SHP77 treated with DMSO at 0.1 percent for 48 hours (cell line): ENCODE data around the gene GLIPR1L1.
A peak's percentile ranks its signal among the peaks of the same experiment; 100 is the strongest.
"Not testable (repeated sequence)": the region's sequence is repeated elsewhere in the genome, so short reads cannot be mapped to it uniquely, and the experiment has no call there.

Source experiments
- DNase-seq: peaks from one replicate; lab custom pipeline; 2025; lab: John Stamatoyannopoulos, UW

Gene GLIPR1L1, protein sequence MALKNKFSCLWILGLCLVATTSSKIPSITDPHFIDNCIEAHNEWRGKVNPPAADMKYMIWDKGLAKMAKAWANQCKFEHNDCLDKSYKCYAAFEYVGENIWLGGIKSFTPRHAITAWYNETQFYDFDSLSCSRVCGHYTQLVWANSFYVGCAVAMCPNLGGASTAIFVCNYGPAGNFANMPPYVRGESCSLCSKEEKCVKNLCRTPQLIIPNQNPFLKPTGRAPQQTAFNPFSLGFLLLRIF

DNA sequence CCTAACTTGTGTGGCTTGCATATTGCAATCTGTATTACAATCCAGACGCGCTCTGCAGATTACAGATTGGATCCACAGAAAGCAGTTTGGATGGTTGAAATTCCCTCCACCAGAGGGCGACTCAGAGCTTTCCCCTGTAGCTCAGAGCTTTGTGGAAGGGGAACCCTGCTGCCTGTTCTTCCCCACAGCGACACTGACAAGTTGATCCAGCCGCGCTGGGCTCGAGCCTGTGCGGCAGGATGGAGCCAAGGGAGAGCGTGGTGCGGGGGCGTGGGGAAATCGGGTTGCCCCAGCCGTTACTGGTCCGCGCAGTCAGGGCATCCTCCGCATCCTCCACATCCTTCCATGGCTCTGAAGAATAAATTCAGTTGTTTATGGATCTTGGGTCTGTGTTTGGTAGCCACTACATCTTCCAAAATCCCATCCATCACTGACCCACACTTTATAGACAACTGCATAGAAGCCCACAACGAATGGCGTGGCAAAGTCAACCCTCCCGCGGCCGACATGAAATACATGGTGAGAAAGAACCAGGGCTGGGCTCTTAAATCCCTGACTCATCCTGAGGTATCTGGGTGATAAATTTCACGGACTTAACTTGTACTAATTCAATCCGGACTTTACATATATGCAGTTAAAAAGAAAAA, at the start of gene GLIPR1L1:
Gene GLIPR1L1, plus strand, starts transcription at position 287 of the 647 bp plus-strand sequence. Its CDS starts 59 bp downstream, at position 346.
- peak; percentile 88 for DNase-seq

DNA sequence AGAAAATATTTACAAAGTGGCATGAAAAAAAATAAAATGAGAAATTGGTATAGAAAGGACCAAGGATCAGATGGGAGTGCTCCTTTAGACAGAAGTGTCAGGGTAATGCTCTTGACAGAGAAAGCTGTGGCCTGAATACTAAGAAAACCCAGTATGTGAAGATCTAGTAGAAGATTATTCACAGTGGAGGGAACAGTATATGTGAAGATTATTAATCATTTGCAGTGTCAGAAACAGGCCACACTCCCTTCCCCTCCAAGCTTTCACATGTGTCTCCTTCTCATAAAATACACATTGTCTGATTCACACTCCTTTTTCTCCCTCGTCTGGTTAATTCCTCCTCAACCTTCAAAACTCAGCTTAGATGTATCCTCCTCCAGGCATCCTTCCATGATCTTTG, 45.6 kb upstream of the GLIPR1L1 start:
- no peak for DNase-seq

DNA sequence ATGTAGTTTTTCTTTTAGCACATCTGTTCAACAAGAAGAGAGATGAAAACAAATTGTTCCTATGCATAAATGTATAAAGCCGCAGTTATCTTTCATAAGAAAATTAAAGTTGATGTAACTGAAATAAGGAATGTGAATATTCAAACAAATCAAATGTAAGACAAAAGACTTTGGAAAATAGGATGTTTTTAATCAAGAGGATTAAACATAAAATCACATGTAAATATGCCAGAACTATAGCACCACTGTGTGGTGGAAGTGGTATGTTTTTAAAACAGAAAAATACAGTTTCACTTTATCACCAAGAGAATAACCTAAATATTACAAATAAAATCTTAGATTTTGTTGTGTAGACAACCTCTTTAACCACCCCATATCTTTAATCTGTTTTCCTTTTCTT, 44.7 kb upstream of the GLIPR1L1 start:
- no peak for DNase-seq

DNA sequence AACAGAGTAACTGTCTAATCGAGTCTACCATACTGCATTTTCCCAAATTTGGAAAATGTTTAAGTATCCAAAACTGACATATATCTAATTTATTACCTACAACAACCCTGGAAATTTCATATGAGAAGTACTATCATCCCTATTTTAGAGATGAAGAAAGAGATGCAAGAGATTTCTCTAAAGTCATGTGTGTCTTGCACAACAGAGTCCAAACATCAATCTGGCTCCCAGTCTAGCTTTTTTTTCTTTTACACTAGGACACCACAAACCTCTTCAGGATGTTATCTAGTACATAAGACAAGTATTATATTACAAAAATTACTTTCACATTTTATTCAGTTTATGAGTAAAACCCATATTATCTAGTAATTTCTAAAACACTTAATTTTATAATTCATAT, 43.5 kb upstream of the GLIPR1L1 start:
- DNase-seq = no peak

DNA sequence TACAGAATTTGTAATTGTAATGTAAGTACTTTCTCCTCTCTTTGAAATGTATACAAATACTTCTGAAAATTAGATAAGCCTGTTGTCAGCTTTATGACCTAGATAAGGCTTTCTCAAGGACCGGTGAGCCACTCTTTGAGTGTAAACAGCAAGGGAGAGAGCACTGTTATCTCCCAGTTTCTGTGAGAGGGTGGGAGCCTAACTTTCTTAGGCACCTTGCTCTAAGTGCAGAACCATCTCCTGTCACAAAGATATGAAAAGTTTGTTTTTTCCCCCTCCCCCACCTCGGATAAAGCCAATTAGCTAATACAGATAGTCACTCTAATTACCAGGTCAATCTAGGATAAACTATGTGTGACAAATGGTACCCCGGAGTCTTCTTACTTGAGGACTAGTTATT, 40.1 kb upstream of the GLIPR1L1 start:
- no peak for DNase-seq

DNA sequence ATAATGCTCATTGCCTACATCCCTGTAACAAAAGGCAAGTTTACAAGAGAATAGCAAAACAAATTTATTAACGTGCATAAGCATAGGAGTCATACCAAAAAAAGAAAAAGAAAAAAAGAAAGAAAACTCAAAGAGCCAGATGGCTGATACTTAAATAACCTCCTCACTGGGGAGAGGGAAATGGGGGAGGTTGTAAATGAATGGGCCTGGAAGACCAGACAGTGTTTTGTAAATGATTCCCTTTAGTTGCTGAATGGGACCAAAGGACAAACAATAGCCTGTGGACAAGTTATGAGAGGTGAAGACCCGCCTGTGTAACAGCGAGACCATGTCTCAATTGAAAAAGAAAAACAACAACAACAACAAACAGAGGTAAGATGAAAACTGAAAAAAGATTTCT, 39.7 kb upstream of the GLIPR1L1 start:
- no peak for DNase-seq

DNA sequence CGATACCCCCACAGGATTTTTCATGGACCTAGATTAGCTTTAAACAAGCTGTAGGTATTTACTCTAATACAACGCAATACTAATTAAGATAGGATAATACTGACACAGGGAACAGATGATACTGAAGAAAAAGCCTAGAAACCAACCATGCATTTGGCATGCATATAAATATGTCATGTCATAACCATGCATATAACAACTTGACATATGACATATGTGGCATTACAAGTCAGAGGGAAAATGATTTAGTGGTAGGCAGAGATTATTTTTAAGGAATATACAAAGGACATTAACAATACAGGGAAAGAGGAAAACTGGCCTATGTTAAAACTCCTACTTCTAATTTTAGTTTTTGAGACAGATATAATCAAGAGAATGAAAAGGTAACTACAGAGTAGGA, 32.2 kb upstream of the GLIPR1L1 start:
- no peak for DNase-seq

DNA sequence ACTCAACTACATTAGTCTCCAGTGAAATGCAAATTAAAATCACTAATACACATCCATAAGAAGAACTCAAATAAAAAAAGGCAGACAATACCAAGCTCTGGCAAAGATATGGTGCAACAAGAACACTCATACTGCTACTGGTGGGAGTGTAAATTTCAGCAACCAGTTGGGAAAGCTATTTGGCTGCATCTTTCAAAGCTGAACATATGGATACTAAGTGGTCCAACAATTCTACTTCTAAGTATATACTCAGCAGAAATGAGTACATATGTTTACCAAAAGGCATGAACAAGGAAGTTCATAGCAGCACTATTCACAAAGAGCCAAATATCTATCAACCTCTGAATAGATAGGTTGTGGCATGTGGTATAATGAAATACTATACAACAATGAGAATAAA, 31.7 kb upstream of the GLIPR1L1 start:
- no peak for DNase-seq

DNA sequence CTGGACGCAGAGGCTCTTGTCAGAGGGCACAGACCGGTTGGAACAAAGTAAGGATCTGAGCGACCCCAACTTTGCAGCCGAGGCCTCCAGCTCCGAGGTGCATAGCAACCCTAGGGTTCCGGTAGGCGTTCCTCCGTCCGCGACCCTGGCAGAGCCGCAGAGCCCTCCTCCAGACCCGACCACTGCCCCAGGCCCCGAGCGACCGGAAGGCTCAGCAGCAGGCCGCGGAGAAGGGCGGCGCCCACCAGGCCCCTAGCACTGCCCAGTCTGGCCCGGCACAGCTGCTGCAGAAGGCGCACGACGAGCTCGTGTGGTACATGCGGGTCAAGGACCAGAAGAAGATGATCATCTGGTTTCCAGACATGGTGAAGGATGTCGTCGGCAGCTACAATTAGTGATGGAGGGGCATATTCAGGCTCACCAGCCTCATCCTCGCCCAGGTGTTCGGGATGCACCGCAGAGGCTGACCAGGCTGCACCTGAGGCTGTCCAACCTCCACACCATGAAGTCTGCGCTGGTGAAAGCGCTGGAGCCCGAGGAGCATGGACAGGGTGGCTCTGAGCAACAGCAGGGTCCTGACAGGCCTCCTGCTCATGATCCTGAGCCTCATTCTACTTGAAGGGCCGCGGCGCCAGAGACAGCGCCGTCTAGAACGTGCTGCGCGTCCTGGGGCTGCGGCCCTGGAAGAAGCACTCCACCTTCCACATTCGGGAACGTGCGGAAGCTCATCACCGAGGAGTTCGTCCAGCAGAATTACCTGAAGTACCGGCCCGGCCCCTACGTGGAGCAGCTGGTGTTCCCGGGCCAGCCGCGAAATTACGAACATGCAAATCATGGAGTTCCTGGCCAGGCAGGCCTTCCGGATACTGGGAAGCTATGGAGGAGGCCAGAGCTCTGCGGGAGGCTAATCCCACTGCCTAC, 28.8 kb upstream of the GLIPR1L1 start:
- DNase-seq = no peak

DNA sequence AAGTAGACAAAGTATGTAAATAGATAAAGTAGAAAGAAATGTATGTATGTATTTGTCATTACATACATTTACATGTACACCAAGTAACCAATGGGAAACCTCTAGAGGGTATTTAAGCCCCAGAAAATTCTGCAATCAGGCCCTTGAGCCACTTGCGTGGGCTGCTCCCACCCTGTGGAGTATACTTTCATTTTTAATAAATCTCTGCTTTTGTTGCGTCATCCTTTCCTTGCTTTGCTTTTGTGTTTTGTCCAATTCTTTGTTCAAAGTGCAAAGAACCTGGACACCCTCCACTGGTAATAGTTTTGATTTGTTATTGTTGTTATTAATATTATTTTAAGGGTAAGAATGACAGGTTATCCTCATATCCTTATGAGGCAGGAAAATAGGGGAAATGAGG, 26.2 kb upstream of the GLIPR1L1 start:
- DNase-seq = no peak

DNA sequence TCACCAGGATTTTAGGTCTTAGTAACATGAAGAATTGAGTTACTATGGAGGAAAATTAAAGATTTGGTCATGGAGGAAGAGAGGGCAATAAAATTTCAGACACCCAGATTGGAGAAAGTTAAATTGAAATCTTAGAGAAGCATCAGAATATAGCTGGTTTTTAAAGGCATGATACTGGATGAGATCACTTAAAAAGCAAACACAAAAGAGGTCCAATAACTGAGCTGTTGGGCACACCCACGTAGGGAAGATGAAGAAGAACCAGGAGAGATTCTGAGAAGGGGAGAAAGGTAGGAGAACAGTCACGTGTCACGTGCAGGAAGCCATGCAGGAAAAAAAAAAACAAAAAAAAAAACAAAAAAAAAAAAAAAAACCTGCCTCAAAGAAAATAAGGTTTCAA, 23.1 kb upstream of the GLIPR1L1 start:
- DNase-seq = no peak

DNA sequence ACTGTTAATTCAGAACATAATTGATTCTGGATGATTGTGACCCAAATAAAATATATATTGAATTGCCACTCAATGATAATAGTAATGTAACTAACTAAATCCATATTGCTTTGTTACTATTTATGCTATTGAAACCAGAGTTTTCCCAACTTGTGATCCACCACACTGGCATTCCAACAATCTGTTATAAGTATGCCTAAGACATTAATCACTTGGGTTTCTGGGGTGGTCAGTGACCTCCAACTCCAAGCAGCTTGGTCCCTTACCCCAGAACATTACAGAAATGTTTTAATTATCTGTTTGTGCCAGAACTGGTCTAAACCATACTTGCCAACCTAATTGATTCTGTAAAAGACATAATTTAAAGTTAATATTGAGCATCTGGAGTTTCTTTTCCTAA, 19.0 kb upstream of the GLIPR1L1 start:
- DNase-seq = no peak

DNA sequence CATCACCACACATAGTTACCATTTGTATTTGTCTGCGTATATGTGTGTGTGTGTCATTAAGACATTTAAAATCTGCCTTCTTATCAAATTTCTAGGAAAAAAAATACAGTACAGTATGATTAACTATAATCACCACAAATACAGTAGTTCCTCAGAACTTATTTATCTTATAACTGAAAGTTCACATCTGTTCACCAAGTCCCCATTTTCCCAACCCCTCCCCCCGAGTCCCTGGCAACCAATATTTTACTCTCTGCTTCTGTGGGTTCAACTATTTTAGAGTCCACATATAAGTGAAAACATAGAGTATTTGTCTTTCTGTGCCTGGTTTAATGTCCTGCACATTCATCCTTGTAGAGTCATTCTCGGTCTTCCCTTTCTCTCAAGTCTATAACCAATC, 16.7 kb upstream of the GLIPR1L1 start:
- DNase-seq = no peak

DNA sequence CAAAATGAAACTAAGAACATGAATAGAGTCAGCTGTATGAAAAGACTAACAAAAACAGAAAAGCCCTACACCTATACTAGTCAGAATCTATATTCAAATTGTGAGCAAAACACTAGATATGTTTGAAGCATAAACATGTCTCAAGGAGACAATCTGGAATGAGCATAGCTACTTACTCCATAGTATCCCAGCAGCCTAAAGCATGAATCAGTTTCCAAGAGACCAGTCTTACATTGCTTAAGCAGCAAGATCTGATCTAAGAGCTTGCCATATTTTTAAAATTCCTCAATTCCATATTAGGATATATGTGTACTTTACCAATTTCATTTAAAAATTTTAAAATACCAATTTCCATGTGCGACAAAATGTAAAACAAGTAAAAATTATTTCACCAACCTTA, 12.0 kb upstream of the GLIPR1L1 start:
- no peak for DNase-seq

DNA sequence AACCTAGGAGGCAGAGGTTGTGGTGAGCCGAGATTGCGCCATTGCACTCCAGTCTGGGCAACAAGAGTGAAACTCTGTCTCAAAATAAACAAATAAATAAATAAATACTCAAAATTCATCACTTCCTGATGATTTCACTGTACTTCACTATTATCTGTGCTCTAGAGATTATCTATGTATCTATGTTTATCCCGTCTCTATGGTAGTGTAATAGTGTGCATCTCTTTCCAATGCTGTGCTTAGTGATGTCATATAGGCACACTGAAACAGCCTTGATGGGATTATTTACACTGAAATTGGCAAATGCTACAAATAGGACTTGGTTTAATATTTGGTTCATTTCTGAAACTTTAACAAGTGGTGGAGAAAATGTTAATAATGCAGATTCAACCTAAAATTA, 10.8 kb upstream of the GLIPR1L1 start:
- no peak for DNase-seq

DNA sequence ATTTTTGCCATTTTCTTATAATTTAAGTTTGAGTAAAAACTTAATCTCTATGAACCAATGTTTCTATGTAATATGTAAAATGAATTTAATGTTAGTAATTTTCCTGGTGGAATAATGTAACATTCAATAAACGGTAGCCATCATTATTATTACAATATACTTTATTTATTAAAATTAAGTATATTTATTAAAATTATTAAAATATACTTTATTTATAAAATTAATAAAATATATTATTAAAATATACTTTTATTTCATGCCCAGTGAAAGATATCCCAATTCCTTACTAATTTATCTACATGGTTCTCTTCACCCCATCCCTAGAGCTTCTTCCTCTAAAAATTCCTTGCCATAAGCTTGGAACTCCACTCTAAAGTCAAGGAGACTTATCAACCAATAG, 6.8 kb upstream of the GLIPR1L1 start:
- DNase-seq = no peak

DNA sequence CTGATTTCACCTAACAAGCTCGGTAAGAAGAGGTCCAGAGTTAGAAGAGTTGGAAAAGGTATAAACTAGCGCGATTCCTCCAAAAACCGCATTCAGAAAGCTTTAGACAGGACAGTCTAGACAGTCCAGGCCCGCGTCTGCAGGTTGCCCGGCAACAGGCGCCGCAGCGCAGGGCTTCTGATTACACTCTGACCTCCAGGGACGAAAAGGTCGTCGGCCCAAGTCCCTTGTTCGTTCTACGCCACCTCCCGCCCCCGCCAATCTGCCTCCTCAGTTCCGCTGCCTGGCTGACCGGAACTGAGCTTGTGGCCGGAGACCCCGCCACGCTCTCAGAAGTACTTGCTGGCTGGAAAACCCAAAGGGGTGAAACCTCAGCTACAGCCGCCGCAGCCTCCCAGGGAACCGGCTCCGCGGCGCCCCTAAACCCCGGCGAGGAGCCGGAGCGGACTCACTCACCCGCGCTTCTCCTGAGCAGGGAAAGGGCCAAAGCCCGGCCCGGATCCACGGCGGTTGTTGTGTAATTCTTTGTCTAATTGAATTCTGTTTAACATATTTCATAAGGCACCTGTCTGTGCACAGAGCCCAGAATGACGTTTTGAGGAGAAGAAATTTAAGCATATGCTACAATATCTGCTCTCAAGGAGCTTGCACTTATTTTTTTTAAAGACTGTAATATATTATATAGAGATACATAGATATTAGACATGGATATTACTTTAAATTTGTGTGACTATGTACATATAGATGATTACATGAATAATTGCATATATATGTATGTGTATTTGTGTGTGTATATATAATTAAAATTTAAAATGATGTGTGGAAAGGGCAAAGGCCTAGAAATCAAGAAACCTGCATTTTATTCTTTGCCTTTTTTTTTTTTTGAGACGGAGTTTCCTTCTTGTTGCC, 4.3 kb upstream of the GLIPR1L1 start, which contains the start of gene CAPS2:
Gene CAPS2, minus strand, starts transcription at position 407 of the 909 bp plus-strand sequence. CDS start 3,826 bp downstream, outside the sequence.
- DNase-seq = peak; percentile 62

DNA sequence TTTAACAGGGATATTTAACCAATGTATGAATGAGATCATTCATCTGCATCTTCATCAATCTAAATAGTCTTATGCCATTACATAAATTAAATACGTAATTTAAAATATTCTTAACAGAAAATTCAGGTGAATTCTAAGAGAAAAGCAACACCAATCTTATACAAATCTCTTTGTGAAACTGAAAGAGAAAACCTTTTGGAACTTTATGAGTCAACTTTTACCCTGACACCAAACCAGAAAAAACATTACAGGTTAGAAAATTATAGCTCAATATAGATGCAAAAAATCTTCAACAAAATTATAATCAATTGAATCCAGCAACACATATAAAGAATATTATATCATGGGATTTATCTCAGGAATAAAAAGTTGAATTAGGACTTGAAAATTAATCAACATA, 3.4 kb downstream of the GLIPR1L1 start:
- no peak for DNase-seq

DNA sequence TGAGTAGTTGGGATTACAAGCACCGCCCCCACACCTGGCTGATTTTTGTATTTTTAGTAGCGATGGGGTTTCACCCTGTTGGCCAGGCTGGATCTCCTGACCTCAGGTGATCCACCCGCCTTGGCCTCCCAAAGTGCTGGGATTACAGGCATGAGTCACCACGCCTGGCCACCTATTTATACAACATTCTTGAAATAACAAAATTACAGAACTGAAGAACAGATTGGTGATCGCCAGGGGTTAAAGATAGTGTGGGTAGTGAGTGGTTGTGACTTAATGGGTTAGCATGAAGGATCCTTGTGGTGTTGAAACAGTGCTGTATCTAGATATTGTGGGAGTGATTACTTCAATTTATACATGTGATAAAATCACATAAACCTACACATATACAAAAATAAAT, 7.4 kb downstream of the GLIPR1L1 start:
- DNase-seq = no peak

DNA sequence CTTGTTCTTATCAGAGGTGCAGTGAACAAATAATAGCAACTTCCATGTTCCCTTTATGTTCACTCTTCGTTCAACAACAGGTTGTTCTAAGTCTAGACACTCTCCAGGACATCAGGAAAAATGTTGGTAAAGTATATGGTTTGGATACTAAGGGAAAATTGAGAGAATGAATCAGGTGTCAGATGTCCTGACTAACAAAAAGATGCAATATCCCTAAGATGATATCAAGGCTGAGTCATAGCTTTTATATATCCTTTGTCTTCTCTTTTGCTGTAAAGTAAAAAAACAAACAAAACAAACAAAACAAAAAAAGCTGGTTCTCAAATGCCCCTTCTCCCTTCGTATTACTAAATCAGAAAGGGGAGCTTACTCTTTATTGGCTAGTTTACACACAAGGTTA, 11.1 kb downstream of the GLIPR1L1 start:
- DNase-seq = no peak

DNA sequence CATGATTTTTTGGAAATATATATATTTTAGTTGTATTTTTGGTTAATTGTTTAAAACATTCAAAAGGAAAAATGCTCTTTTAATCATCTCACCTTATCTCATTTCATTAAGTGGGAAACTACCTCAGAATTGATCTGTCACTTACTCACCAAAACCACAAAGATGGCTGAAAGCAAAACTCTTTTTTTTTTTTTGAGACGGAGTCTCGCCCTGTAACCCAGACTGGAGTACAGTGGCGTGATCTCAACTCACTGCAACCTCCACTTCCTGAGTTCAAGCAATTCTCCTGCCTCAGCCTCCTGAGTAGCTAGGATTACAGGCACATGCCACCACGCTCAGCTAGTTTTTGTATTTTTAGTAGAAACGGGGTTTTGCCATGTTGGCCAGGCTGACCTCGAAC, 11.7 kb downstream of the GLIPR1L1 start:
- DNase-seq = not testable (repeated sequence)

DNA sequence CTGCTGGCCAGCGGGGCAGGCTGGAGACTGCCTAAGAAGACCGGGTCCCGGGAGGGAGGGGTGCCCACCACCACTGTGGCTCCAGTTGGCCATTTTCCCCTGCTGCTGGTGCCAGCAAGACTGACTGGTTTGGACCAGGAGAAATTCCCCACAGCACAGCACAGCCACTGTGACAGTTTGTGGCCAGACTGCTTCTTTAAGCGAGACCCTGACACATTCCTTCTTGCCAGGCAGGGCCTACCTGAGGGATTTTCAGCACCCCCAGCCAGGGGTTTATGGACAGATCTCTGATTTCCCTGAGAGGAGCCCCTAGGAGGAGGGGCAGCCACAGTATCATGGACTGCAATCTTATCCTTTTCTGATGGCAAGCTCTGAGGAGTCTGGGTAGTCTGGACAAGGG, 15.5 kb downstream of the GLIPR1L1 start:
- no peak for DNase-seq
